NCI-H146 treated with DMSO at 0.1 percent for 48 hours (cell line): Measurements from ENCODE around the gene MRPL9.

Experiments
- DNase-seq: peaks from one replicate; lab custom pipeline; 2025; ENCODE audit not compliant: unreplicated experiment; lab: John Stamatoyannopoulos, UW

The MRPL9 gene

DNA sequence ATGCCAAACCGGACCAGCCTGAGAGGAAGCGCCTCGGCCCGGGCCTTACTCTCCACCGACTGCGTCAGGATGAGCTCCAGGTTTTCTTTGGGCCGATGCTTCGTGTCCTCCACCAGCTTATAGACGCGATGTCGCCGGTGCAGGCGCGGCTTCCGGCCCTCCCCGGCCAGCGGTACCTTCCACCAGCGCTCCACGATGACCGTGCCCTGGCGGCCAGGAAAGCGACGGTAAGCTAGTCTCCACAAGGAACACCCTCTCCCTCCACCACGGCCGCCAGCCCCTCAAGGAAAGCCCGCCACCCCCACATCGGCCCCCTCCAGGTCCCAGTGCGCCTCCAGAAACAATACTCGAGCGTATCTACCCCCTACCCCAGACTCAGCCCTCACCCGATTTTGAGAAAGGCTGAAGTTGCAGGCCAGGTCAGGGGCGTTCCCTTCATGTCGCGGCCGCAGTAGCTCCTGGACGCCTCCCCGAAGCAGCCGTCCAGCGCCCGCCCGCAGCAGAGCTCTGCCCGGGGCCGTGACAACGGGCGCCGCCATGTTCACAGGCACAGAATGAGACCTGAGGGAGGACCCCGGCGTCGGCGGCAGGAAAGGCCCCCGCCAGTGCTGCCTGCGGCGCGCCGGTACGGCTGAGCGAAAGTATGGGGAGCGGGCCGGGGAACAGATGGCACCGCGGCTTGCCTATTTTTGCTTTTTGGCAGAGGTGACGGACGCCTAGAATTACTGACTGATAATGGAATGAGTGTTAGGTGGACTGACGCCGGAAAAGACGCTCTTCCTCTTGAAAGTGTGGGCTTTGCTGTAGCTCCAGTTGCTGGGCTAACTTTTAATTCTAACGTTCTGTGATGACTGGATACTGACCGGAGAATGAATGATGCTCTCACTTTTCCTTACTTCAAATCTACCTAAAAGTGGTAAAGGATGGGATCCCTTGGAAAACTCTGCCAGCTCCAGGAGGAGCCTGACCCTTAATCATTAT, at the start of gene MRPL9:
MRPL9 (minus strand) TSS at position 556 of the 981 bp plus-strand sequence; CDS start at position 539, 17 bp downstream.
- DNase-seq = peak; percentile 62

DNA sequence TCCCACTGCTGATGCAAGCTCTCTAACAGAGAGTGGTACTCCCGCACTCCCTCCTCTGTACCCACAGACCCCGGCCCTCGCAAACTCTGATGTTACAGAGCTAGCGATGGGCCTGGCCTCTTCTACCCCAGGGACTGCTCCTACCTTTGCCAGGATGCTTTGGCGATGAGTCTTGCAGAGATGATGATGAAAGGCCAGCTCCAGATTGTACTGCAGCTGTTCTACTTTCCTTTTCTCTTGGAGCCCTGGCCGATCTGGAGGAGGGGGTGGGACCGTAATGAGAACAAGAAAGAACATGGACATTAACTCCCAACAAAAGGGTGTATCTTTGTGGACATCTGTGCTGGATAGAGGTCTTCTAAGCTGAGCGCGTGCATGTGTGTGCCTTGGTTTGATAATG, 47.9 kb upstream of the MRPL9 start:
- DNase-seq = no peak

DNA sequence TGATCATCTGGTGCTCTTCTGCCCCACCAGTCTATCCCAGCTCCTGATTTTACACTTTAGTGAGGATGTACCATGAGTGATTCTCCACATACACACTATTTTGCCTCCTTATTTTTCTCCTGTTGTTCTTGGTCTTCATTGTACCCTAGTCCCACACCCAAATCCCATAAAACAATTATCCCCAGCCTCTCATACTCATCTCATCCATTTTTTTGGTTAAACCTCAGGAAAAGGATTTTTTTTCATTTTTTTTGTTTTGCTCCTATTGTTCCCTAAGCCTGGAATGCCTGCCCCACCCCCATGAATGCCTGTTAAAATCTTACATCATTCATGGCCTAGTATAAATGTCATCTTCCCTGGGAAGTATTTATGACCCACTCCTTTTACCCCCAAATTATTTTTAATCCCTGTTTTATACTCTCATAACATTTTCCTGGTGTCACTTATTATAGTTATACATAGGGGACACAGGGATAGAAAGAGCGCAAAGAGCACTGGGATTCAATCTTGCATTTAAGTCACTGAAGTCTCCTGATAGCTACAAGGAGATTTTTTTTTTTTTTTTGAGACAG, 46.8 kb upstream of the MRPL9 start:
- DNase-seq = no peak

DNA sequence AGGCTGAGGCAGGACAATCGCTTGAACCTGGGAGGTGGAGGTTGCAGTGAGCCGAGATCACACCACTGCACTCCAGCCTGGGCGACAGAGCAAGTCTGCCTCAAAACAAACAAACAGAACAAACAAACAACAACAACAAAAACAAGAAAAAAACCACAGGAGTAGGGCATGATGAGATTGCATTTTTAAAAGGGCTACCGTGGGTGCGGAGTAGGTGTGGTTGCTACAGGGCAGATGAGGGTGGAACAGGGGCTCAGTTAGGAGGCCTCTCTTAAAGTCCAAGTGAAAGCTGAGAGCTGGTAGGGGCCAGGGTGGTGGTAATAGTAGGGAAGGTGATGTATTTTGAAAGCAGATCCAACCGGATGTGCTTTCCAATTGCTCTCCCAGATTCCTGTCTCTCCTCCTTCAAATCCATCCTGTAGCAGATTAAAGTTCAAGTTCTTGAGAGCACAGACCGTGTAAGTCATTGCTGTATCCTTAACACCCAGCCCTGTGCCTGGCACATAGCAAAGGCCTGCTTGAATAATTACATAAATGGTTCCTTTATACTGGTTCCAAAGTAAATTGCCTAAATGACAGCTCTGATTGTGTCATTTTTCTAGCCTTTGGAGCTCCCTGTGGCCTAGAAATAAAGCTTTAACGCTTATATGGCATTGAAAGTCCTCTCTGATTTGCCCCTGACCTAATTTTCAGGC, 46.1 kb upstream of the MRPL9 start:
- no peak for DNase-seq

DNA sequence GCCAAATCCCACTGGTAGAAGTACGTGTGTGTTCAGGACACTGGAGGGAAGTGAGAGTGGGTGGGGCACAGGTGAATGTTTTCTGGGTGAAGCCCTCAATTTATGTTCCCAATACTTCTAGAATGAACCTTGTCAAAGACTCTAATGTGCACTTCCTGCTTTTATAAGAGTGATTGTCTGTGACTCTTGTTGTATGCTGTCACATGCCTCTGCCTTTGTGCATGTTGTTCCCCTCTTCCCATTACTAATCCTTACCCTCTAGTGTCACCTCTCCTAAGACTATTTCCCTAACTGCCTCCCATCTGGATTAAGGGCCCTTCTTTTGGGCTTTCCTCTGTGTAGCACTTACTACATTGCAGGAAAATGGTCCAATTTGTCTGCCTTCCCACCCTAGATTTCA, 44.5 kb upstream of the MRPL9 start:
- DNase-seq = no peak

DNA sequence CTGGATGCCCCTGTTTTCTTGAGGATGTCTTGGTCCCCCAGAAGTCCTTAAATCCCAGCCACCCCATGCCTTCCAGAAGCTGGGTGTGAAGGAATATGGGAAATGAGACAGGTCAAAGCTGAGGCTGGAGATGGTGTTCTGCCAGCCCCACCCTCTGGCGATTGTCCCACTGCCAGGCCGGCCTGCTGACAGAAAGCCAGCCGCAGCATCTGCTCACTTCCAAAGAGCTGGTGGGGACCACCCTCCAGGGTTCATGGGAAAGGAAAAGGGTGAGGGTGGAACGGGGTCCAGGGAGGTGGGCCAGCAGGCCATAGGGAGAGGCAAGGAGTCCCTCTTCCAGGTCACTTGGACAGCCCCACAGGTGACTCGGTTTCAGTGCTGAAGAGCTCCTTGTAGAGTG, 43.8 kb upstream of the MRPL9 start:
- DNase-seq = no peak

DNA sequence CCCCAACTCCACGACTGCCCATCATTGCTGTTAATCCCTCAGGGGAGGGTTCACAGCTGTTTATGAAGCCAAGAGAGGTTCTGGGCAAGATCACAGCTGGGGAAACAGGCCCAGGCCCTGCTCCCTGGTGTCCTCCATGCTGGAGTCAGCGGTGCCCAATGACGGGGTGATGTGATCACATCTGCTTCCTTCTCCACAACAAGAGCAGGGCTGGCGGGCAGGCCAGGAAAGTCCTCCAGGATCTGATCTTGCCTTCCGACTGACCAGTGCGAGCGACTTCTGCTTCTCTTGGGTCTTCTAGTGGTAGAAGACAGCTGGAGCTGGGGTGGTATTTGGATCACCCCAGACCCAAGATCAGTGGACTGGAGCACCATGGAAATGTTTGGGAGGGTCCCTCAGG, 42.9 kb upstream of the MRPL9 start:
- no peak for DNase-seq

DNA sequence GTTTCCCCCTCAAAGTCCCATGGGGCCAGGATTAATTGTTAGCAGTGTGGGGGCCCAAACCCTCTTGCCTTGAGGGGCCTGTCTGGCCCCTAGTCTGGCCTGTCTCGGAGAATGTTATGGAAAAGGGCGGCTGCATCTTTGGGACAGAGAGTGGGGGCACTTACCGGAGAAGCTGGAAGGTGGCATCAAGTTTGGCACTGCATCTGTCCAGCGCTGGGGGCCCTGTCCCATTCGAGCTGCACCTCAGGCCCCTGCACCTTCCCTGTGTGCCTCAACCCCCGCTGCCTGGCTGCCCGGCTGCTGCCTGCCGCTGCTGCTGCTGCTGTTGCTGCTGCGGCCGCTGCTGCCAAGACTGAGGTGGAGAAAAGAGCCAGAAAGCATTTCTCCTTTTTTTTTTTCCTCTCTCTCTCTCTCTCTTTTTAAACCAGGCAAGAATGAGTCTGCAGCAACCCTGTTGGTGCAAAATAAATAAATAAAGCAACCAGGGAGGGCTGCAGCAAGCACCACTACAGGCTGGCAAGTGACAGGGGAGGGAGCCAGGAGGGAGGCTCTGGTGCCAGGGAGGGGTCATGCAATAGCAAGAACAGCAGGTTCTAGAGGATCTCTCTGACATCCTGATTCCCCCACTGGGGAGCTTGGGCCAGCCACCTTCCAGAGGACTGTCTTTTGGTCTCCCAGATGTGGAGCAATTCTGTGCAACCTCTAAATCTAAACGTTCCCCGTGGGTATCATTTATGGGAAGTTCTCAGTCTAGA, 41.9 kb upstream of the MRPL9 start, which contains the start of gene LINGO4:
LINGO4 (minus strand) TSS at position 354 of the 755 bp plus-strand sequence. CDS start 2,715 bp downstream, outside the sequence.
- DNase-seq = no peak

DNA sequence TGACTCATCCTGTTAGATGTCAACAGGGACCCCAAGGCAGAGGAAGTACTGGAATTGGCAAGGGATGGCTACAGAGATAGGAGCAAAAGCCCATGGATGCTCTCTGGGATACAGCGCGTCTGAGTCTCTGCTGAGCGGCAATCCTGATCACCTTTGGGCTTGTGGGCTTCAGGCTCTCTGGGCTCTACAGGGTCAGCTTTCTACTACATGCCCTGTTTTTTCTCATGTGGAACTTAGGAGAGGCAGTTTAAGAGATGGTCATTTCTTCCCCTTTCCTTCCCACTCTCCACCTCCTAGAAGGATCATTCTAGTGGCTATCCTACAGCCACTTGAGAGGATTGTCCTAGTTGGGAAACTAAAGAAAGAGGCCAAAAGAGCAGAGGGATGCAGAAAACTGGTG, 40.6 kb upstream of the MRPL9 start:
- no peak for DNase-seq

DNA sequence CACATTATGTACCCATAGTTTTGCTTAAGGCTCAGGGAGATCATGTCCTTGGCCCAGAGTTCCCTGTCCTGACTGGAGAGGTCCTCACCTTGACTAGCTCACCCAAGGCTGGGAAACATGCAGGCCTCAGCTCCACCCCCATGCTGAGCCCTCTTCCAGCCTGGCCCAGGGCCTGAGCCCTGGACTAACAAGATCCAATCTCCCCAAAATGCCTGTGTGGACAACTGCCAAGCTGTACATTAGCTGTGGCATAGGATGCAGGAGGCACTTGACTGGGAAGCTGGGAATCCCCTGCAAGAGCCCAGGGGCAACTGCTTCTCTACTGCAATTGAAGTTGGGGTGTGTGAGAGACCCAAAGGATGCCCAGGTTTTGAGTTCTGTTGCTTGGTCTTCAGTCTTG, 39.9 kb upstream of the MRPL9 start:
- no peak for DNase-seq

DNA sequence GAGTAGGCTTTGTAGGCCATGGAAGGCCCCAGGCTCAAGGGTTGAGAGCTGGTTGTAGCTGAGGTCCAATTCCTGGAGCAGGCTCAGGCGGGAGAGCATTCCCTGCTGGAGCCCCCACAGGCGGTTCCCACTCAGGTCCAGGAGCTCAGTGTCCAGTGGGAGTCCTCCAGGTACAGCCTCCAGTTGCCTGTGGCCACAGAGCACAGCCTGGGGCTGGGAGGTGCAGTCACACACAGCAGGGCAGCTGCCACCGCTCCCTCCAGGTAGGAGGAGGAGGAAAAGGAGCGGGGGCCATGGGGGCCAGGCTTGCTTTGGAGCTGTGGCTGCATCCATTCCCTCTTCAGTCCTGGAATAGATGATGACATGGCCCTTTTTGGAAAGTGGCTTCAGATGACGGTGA, 39.1 kb upstream of the MRPL9 start:
- no peak for DNase-seq

DNA sequence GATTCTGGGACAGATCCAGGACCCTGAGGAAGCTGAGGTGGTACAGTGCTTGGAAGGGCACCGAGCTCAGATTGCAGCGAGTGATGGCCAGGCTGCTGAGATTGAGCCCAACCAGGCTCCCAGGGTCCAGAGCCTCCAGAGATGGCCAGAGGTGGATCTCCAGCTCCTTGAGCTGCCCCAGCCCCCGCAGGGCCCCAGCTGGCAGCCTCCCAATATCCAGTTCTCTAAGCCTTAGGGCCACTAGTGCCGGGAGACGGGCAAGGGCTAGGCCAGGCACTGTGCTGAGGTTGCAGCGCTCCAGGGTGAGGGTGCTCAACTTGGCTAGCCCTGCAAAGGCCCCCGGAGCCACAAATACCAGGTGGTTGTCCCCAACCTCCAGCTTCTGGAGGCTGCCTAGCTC, 38.5 kb upstream of the MRPL9 start:
- no peak for DNase-seq

DNA sequence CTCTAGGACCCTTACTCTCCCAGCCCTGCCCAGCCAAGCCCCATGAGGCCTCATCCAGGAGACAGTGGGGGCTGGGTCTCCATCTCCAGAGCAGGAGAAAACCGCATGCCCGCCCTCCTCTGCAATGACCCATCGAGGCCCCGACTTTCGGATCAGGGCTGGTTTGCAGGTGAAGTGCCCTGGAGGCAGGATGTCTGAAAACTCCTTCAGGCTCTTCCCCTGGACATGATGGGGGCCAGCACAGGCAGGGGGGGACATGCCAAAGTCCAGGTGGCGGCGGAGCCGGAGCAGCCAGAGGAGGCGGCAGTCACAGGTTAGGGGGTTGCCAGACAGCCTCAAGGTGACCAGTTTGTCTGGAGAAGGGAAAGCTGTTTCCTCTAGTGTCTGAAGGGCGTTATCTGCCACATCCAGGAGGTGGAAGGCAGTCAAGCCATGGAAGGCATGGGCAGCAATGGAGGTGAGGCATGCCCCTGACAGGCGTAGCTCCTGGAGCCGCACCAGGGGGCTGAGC, 38.1 kb upstream of the MRPL9 start:
- DNase-seq = no peak

DNA sequence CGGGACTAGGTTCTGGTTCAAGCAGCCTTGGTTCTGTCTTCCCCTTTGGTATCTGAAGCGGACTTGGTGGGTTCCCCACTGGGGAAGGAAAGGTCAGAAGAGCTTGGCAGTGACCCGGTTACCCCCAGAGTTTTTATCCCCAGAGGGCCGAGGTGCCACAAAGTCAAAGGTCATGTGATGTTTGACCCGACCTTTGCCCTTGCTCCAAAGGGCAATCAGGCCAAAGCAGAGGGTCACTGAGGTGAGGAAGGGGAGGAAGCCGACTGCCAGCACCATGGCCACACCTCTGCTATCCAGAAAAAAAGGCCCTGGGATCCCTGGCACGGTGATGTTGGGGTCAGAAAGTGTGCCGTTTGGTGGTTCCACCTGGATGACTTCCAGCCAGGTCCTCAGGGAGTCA, 37.5 kb upstream of the MRPL9 start:
- no peak for DNase-seq

DNA sequence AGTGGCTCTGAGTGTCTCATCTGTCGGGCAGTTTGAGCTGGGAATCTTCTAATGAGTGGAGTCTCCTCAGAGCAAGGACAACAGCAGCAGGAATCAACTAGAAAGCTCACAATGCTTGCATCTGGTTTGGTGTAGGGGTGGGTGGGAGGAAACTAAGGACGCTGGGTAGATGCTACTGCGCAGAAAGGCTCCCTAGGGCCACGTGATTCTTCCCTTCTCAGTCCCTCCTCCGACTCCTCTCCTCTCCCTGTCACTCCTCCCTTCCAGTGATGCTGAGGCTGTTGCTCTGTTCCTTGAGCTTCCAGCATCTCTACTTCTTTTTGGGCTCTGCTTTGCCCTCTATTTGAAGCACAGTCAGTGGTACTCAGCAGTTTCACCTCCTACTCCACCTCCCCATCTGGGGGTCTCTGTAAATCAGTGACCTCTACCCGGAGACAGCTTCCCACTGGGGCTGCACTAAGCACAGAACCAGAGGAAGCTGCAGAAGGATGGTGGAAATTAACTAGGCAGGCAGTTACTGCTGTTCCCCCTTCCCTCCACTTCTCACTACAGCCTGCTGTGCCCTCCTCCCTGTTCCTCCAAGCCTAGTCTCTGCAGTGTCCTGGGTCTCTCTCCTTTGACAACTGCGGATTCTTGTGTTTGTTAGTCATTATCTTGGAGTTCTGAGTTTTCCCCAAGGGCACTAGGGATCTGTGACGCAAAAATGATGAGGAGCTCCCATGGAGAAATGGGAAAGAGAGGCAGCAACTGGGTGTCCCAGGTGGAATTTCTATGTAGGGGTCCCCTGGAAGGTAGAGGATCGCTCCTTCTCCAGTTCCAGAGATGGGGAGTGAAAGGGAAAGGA, 36.1 kb upstream of the MRPL9 start:
- DNase-seq = no peak

DNA sequence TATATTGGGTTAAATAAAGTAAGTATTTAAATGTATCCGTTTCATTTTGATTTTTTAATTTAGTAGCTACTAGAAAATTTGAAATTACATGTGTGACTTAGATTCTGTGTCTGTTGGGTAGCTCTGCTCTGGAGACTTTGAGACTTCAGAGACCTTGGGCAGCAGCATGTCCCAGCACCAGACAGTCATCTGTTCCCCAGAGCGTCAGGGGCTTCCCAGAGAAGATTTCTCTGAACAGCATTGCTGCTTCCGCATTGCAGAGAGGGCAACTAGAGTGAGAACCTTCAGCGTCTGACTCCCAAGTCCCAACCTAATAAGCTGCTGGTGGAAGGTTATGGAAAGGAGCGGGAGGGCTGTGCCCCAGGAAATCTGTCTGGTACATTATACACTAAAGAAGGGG, 35.3 kb upstream of the MRPL9 start:
- DNase-seq = no peak

DNA sequence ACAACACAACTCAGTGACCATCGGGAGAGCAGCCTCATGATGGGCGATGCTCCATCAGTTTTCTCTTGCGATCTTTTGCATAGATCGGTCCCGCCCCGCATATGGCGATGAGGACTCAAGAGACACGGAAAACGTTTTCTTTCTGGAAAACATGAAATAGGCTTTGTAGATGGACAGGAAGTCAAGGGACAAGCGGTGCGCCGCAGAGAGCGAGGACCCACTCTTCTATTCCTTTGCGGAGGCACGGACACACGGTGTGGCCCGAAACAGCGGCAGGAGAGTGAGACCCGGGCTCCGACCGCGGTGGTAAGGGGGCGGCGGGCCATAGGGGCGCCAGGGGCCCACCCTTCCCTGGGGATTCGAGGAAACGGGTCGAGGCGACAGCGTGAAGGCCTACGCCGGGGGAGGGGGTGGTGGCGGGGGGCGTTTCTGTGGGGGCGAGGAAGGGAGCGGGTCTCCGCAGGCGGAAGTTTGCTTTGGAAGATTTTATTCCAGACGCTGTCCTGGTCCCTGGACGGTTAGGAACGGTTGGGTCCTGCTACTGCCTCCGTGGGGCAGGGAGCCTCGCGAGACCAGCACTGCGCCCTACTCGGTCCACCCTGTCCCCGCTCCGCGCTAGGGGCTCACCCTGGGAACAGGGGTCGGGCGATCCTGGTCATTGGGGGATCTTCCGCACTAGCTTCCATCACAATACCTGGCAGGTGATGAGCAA, 27.8 kb upstream of the MRPL9 start:
- DNase-seq = peak; percentile 10

DNA sequence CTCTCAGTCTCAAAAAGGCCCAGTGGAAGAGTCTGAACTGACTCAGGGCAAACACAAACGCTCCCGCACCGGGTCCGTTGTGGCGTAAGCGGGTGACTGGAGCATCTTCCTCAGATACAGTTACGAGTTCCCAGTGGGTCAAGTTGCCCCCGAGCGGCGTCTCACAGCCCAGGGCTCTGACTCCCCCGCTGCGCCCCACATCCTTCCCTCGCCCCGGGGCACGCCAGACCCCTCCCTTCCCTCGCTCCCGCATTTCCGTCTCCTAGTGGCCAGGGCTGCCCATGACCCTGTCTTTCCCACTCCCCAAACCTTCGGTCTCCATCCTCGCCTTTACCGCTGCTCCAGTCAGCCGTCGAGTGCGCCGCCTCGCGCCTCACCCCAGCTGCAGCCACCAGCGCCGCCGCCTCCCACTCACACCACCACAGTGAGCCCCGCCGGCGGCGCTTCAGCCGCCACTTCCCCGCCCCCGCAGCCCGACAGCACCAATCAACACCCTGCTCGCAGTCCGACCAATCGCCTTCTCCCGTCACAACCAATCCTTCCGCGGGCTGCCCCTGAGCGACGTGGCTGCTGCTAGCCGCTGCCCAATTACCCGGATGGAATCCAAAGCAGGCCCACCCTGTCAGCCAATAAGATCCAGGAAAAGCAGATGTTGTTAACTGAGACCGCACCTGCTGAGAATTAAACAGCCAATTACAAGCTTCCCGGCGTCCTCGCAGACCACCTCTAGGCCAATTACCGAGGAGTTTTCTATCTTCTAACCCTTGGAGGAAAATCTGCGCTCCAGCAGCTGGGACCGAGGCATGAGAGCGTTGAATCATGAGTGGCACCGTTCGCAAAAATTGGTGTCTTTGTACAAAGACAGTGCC, 27.0 kb upstream of the MRPL9 start, which contains the start of gene TDRKH:
TDRKH (minus strand) TSS at position 430 of the 869 bp plus-strand sequence. CDS start 7,478 bp downstream, outside the sequence.
- peak; percentile 100 for DNase-seq
